SIG-M5 treated with dmso at 0.1 percent for 504 hours (cell line): ENCODE results near the gene MPRIP.
"Not testable (repeated sequence)": the region's sequence is repeated elsewhere in the genome, so short reads cannot be mapped to it uniquely, and the experiment has no call there.

ENCODE experiments used
- DNase-seq: peaks from one replicate; lab custom pipeline; 2025; ENCODE audit not compliant: unreplicated experiment; lab: John Stamatoyannopoulos, UW

Gene MPRIP, protein sequence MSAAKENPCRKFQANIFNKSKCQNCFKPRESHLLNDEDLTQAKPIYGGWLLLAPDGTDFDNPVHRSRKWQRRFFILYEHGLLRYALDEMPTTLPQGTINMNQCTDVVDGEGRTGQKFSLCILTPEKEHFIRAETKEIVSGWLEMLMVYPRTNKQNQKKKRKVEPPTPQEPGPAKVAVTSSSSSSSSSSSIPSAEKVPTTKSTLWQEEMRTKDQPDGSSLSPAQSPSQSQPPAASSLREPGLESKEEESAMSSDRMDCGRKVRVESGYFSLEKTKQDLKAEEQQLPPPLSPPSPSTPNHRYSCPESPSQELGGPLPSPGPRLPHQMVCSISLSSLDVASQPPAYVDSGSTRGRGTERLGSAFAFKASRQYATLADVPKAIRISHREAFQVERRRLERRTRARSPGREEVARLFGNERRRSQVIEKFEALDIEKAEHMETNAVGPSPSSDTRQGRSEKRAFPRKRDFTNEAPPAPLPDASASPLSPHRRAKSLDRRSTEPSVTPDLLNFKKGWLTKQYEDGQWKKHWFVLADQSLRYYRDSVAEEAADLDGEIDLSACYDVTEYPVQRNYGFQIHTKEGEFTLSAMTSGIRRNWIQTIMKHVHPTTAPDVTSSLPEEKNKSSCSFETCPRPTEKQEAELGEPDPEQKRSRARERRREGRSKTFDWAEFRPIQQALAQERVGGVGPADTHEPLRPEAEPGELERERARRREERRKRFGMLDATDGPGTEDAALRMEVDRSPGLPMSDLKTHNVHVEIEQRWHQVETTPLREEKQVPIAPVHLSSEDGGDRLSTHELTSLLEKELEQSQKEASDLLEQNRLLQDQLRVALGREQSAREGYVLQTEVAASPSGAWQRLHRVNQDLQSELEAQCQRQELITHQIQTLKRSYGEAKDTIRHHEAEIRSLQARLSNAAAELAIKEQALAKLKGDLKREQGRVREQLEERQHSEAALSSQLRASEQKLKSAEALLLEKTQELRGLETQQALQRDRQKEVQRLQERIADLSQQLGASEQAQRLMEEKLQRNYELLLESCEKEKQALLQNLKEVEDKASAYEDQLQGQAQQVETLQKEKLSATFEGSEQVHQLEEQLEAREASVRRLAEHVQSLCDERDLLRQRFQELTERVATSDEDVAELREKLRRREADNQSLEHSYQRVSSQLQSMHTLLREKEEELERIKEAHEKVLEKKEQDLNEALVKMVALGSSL (N-terminal part only)

DNA sequence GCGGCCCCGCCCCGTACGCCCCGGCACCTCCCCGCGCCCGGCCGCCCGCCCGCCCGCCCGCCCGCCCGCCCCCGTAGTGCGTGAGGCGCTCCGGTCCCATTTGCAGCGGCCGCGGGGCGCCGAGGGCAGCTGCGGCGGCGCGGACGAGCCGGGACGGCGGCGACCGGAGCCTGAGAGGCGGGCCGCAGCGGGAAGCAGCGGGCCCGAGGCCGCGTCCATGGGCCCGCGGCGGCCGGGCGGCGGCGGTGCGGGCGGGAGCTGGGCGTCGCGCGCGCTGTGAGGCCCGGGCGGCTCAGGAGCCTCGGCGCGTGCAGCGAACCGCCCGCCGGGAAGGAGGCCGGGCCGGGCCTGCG is at the start of gene MPRIP:
MPRIP (plus strand) TSS at position 74 of the 353 bp plus-strand sequence. CDS start 392 bp downstream, outside the sequence.
- no peak for DNase-seq

DNA sequence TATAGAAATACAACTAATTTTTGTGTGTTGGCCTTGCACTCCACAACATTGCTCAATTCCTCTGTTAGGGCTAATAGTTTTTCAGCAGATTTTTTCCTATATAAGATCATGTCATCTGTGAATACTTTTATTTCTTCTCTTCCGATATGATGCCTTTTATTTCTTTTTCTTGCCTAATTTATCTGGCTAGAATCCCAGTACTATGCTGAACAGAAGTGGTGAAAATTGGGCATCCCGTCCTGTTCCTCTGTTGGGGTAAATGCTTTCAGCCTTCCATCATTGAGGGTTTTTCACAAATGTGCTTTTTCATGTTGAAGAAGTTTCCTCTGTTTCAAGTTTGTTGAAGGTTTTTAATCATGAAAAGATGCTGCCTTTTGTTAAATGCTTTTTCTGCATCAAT is 47.6 kb upstream of the MPRIP start:
- no peak for DNase-seq

DNA sequence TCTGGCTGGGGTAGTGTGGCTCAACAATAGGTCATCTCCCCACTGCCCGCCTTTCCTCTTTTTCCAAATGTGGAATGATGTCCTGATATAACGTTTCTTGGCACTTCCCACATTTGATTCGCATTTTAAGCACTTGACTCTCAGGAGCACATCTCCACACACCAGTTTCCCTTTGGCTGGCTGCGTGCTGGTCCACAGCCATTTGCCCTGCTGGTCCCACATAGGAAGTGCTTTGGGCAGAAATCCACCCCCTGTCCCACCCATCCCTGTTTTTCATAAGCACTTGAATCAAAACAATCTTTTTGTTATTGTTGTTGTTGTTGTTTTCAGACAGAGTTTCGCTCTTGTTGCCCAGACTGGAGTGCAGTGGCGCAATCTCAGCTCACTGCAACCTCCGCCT is 46.3 kb upstream of the MPRIP start:
- DNase-seq, result no peak

DNA sequence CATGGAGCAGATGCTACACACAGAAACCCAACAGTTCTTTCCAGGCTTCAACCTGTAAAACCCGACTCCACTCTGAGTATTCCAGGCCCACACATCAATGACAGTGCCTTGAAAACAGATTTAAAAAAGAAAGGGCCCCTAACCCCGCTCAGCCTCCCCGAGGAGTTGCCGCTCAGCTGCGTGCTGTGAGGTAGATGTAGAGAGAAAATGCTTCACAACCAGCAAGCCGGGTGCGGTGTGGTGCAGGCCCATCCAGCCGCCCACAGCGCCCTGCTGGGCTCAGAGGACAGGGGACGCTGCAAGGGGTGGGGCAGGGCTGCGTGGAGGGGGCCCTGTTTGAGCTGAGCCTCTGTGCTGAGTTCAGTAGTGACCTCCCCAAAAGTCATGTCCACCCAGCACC is 45.5 kb upstream of the MPRIP start:
- DNase-seq, result not testable (repeated sequence)

DNA sequence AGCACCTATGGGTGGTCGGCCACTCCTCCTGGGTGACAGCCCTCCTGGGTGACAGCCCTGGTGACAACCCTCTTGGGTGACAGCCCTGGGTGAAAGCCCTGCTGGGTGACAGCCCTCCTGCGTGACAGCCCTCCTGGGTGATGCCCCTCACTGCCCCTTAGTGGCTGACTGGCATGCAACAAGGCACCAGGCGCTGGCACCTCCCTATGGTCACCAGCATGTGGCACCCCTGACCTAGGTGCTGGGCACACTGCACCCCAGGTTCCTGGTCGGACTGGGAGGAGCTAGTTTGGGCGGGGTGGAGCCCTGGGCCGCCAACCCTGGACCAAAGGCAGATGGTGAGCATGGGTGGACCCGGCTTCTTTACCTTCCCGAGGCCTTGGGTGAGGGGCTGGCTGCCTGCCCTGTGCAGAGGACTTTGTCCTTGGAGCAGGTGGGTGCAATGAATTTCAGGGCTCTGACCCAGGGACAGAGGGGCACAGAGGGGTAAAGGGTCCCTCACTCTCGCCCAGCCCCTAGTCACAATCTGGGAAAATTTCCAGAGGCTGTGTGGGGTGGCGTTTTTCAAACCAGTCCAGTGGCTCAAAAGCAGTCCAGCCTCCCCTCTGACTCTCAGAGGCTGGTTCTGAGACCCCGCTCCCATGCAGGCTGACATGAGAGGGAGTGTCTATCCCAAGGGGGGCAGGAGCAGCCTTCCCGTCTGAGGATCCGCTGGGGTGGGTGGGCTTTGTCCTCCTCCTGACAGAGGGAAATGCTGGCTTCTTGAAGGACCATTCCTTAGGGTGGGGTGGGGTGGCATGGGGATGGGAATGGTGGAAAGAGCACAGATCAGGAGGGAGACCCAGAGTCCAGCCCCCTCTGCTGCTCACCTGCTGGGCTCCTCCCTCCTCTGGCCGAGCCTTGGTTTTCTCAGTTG is 44.5 kb upstream of the MPRIP start:
- no peak for DNase-seq

DNA sequence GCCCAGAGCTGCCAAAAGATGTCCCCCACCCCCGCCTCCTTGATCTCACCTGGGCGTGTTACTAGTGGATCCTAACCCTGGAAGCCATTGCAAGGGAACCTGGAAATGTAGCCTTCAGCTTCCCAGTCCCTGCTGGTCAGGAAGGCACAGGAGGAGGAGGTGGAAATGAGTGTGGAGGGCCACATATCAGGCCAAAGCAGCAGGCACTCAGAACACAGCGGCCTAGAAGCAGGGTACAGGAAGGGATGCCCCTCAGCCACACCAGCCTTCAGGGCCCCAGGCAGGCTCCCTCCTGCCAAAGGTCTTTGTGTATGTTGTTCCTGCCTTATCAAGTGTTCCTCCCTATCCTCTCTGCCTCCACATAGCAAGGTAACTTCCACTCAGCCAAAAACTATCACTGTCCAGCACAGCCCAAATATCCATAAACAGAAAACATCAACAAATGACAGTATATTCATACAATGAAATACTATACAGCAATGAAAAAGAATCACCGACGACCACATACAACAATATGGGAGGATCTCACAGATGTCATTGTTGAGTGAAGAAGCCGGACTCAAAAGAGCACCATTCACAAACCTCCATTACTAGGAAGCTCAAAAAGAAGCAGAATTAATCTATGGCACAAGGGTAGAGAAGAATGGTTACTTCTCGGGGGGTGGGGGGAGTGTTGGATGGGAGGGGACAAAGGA is 42.2 kb upstream of the MPRIP start:
- DNase-seq, result no peak

DNA sequence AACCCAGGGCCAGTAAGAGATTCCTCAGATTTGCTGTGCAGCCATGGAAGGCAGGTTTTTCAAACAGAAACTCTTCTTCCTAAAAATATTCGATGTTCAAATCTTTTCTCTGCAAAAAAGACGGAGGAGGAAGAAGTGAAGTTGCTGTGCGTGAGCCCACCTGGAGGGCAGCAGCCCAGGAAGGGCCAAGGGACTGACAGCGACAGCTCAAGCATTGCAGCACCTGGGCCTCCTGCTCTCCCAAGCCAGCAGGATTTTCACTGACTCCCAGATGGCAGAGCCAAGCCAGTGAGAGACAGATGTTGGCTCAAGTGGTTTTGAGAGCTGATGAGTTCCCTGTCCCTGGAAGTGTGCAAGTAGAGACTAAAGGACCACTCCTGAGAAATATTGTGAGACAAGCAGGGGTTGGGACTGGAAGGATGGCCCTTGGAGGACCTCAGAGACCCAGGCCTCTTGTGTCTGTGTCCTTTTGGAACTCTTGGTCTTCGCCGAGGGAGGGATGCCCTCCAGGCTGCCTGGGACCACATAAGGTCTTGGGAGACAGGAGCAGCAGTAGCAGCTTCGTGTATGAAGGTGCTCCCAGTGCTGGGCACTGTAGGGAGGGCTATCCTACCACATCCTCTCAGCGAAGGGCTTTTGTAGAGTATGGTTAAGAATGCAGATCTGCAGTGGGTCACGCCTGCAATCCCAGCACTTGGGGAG is 41.0 kb upstream of the MPRIP start:
- no peak for DNase-seq

DNA sequence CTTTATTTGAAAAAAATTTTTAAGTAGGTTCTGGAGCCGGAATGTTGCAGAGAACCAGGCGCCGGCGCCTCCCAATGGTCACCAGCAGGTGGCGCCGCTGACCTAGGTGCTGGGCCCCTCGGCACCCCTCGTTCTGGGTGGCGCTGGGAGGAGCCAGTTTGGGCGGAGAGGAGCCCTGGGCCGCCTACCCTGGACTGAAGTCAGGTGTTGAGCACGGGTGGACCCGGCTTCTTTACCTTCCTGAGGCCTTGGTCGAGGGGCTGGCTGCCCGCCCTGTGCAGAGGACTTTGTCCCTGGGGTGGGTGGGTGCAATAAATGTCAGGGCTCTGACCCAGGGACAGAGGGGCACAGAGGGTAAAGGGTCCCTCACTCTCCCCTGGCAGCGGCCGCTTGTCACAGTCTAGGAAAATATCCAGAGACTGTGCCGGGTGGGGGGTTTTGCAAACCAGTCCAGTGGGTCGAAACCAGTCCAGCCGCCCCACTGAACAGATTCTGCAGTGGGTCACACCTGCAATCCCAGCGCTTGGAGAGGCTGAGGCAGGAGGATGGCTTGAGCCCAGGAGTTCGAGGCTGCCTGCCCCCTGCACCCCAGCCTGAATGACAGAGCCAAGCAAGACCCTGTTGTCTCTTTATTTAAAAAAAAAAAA is 40.3 kb upstream of the MPRIP start:
- DNase-seq, result peak; percentile 62

DNA sequence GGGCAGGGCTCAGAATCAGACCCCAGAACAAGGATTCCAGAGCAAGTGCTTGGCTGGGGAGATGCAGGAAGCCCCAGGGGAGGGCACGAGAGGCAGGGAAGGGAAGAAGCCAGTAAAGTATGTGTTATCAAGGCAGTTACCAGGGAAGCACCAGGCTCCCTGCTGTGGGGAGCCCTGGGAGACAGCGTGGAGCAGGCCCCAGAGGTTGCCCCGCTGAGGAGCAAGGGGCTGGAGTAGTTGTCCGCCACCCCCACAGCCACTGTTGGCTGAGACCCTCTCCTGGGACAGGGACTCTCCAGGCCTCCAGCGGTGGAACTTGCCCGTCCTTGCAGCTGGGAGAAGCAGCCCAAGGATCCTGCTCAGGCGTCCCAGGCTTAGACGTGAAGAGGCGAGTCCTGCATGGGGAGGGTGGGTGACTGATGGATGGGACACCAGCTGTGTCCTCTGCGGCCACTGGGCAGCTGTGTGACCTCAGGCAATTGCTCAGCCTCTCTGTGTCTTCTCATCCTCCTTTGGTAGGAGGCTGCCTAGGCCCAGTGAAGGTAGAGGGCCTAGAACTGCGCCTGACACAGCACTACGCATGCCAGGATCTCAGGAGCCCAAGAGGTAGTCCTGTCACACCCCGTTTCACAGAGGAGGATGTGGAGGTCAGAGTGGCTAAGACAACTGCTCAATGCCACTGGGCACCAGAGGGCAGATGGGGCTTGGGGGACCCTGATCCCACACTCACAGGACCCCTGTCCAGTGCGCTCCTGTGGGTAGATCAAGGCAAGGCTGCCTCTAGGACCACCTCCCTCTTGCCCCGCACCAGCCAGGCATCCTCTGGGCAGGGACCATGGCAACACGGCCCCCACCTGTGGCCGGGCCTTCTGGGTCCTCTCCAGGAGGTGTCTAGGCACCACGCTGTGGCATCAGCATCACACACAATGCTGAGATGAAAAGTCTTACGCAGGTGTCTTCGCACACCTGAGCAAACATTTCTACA is 39.2 kb upstream of the MPRIP start:
- not testable (repeated sequence) for DNase-seq

DNA sequence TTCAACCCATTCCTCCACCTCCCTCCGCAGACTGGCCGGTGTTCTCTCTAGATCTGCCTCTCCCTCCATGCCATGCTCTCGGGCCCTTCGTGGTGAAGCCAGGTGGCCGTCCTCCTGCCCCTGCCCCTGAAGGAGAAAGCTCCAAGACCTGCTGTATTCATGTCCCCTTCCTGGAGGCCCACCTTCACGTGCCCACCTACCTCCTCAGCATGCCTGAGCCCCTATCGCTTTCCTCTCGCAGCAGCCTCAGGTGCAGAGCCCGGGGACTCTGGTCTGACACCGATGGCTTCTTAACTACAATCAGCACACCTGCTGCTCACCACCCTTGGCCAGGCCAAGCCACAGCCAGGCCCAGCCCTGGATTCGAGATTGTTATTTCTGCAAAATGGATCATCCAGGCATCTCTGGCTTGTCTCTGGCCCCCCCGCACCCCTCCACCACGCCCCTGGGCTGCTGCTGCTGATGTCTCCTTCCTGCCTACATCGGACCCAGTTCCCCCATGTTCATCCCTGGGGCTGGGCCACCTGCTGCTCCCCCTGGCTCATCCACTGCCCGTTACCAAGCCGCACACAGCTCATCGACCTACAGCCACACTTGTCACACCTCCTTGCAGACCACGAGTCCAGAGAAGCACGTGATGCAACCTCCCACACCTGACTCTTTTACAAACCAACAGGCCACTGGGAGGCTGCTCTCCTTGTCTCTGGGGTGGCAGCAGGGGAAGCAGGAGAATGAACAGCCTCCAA is 37.8 kb upstream of the MPRIP start:
- no peak for DNase-seq

DNA sequence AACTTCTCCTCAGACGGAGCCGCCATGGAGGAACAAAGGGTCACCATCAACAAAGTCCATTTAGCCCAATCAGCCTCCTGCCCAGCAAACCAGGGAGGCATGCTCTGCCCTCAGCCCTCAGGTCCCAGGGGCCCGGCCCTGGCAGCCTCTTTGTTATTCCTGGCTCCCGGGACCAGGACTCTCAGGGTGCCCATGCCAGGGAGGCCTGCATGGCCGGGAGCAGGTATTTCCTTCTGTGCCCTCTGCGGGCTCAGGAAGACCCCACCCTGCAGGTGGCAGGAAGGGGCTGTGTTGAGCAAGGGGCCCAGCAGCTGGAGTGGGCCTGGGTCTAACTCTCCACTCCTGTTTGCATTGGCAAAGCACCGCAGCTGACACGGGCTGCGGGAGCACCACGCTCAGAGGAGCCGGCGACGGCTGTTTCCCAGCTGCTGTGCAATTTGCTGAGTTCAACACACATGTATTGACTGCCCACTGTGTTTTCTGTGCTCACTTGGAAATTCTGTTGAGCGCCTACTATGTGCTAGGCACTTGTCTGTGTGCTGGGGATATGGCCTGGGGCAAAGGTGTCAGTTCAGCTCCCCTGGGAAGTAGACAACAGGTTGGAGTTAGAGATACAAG is 37.2 kb upstream of the MPRIP start:
- not testable (repeated sequence) for DNase-seq

DNA sequence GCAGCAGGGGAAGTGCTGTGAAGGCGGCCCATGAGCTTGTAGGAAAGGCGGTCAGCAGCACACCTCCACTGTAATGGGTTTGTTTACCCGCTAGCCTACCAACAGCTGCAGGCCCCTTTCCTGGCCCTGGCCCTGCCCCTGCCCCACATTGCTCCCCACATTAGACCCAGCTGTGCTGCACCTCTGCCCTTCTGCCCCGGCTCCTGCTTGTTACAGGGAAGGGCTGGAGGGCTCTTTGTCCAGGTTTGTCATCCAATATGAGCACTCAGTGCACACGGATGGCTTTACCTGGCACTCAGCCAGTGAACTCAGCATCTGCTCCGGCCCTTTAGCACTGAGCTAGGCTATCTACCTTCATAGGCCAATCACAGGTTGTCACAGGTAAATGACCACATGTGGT is 34.4 kb upstream of the MPRIP start:
- DNase-seq, result not testable (repeated sequence)

DNA sequence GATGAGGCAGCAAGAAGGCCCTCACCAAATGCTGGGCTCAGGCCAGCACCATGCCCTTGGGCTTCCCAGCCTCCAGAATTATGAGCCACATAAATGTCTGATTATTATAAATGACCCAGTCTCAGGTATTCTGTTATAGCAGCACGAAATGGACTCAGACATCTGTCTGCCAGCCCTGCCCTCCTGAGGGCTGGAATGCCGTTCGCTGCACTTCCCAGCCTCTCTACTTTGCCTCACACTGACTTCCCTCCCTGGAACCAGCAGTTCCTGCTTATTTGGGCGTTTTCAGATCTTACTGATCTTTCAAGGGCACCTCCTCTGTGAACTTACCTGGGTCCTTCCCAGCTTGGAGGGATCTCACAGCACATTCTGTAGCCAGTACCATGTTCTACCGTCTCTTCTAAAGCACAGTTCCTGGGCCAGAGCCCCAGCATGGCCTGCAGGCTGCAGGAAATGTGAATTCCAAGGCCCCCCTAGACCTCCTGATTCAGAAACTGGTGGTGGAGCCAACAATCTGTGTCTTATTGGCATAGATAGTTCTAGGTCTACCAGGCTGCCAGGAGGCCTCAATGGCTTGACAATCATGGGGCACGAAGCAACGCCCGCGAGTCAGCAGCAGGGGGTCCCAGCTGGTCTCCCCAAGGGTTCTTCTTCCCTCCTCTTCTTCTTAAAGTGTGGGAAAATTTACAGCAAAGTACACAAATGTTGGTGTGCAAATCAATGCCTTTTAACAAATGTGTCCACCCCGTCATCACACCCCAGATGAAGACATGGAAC is 33.4 kb upstream of the MPRIP start:
- DNase-seq, result not testable (repeated sequence)

DNA sequence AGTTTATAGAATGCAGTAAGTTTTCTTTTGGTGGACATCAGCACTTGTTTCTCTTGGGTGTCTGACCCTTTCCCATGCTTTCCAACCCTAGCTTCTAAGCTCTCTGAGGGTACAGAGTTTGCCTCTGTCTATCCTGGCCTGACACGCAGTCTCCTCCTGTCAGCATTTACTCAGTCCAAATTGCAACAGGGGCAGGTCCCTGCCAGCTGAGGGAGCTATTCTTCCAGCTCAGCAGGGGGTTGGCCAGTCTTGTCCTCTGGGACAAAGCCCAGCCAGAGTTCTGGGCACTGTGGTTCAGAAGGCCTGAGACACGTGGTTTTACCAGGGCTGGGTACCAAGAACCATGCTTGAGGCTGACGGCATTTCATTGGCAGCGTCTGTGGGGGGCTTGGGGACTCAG is 32.3 kb upstream of the MPRIP start:
- DNase-seq, result not testable (repeated sequence)

DNA sequence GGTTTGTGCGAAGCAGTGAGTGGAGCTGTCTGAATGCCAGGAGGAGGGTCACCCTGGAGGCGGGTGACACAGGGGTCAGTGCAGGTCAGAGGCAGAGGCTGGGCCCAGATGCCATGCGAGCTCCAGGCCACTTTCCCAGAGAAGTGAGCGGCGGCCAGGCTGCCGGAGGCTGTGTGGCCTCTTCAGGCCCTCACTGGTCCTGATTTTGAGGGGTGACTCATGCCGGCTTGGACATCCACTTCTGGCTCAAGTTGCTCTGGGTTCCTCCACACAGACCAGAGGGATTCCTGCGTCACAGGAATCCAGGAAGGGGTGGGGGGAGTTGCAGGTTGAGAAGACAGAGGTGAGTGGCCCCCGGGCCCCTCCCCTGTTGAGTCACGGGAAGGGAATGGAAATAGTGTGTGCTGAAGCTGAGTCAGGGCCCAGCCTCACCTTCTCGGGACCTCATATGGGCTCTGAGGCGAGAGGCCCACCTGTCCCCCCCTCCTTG is 31.7 kb upstream of the MPRIP start:
- not testable (repeated sequence) for DNase-seq
